Activated T-cell treated with anti-CD3 and anti-CD28 coated beads, Interleukin-2, amount 50 U/mL, for 24 hours (primary cell): ENCODE results near the gene PTPRA.
"Not testable (repeated sequence)": the region's sequence is repeated elsewhere in the genome, so short reads cannot be mapped to it uniquely, and the experiment has no call there.

ENCODE experiments used
- DNase-seq: peaks from one replicate; pipeline ENCODE4 v3.0.0-alpha.2; 2020
- H3K27ac Mint-ChIP-seq: 2 replicates; pipeline ENCODE4 v1.8.0; 2020; ENCODE audit warnings: mild to moderate bottlenecking, mixed read lengths
- H3K27me3 Mint-ChIP-seq: 2 replicates; pipeline ENCODE4 v1.8.0; 2020; ENCODE audit warnings: mixed read lengths
- H3K36me3 Mint-ChIP-seq: 2 replicates; pipeline ENCODE4 v1.8.0; 2020; ENCODE audit warnings: low read depth, mixed read lengths
- H3K4me1 Mint-ChIP-seq: 2 replicates; pipeline ENCODE4 v1.8.0; 2020; ENCODE audit warnings: low read depth, mixed read lengths
- H3K4me3 Mint-ChIP-seq: 2 replicates; pipeline ENCODE4 v1.8.0; 2020; ENCODE audit warnings: mild to moderate bottlenecking, moderate library complexity, mixed read lengths
- H3K9me3 Mint-ChIP-seq: 2 replicates; pipeline ENCODE4 v1.8.0; 2020; ENCODE audit warnings: mixed read lengths

Gene PTPRA

DNA sequence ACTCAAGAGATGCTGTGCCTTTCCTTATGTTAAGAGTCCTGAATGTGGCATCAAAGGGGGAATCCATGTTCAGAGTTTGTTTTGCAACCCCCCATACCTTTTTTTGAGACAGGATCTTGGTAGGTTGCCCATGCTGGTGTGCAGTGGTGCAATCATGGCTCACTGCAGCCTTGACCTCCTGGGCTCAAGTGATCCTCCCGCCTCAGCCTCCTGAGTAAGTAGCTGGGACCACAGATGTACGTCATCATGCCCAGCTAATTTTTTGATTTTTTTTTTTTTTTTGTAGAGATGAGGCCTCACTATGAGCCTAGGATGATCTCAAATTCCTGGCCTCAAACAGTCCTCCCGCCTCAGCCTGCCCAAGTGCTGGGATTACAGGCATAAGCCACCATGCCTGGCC lies 16.5 kb downstream of the PTPRA start:
- Mint-ChIP-seq H3K36me3 (peaks cover 36% of the 10 kb centered on the region), H3K9me3 (no peaks in the 10 kb centered on the region), H3K27me3 (no peaks in the 10 kb centered on the region), H3K4me3 (no peak overlapping the region), H3K27ac (no peak overlapping the region), H3K4me1 (peaks cover 67% of the 10 kb centered on the region)
- no peak for DNase-seq

DNA sequence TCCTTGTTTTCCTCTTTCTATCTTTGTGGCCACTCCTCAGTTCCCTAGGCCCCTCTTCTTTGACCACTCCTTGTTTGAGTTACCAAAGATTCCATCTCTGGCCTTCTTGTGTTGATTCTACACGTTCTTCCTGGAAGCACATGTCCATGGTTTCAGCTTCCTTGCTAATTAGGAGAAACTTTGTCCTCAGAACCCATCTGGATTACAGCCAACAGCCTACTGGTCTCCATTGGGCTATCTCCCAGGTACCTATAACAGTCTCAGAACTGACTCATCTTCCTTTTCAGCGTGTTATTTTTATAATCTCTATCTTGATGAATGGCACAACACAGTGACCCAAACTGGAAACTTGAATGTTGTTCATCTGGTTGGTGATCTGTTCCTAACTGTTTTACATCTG lies 17.5 kb downstream of the PTPRA start:
- H3K27ac Mint-ChIP-seq, result peak overlapping the region; percentile 4
- no peaks in the 10 kb centered on the region for H3K27me3 Mint-ChIP-seq
- H3K36me3 Mint-ChIP-seq, result peaks cover 28% of the 10 kb centered on the region
- H3K9me3 Mint-ChIP-seq, result no peaks in the 10 kb centered on the region
- DNase-seq, result no peak
- H3K4me1 Mint-ChIP-seq, result peaks cover 60% of the 10 kb centered on the region
- no peak overlapping the region for H3K4me3 Mint-ChIP-seq

DNA sequence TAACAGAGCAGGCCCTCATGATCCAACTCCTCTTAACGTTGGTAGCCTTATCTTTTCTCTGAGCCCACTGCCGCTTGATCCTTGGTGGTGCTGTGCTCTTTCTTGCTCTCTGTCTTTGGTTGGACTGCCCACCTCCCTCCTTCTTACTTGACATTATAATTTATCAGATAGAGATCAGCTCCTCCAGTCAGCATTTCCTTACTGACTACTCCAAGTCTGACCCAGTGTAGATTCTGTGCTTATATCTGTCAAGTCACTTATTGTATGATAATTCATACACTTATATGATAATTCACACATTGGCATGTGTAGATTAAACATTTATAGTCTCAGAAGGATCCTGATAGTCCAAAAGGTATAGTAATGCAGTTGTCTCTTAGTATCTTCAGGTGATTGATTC lies 18.1 kb downstream of the PTPRA start:
- no peaks in the 10 kb centered on the region for H3K27me3 Mint-ChIP-seq
- DNase-seq, result no peak
- H3K4me3 Mint-ChIP-seq, result no peak overlapping the region
- peaks cover 31% of the 10 kb centered on the region for H3K36me3 Mint-ChIP-seq
- peak overlapping the region; percentile 29 for H3K27ac Mint-ChIP-seq
- H3K9me3 Mint-ChIP-seq, result no peaks in the 10 kb centered on the region
- H3K4me1 Mint-ChIP-seq, result peaks cover 58% of the 10 kb centered on the region

DNA sequence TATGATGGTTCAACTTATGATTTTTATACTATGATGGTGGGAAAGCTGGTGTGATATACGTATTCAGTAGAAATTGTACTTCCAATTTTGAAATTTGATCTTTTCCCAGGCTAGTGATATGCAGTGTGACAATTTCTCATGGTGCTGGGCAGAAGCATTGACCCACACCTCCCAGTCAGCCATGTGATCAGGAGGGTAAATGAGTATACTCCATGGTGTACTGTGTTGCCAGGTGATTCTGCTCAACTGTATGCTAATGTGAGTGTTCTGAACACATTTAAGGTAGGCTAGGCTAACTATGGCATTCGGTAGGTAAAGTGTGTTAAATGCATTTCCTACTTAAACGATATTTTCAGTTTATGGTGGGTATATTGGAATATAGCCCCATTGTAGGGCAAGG lies 19.1 kb downstream of the PTPRA start:
- Mint-ChIP-seq H3K27ac (no peak overlapping the region), H3K27me3 (no peaks in the 10 kb centered on the region), H3K4me1 (peaks cover 60% of the 10 kb centered on the region), H3K4me3 (no peak overlapping the region), H3K9me3 (no peaks in the 10 kb centered on the region), H3K36me3 (peaks cover 38% of the 10 kb centered on the region)
- DNase-seq, result no peak

DNA sequence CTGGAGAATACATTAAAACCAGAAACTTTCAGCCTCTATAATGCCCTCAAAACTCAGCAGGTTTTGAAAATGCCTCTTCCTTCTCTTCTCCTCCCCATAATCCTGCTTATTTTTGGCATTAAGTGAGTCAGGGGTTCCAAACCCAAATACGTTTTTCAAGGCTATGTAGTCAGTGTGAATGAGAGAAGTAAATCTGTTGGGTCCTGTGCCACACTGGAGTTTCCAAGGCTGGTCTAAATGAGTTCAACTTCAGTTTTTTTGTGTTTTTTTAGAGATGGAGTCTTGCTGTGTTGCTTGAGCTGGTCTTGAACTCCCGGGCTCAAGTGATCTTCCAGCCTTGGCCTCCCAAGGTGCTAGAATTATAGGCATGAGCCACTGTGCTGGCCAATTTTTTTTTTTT lies 20.9 kb downstream of the PTPRA start:
- DNase-seq, result no peak
- no peaks in the 10 kb centered on the region for H3K27me3 Mint-ChIP-seq
- H3K4me1 Mint-ChIP-seq, result peaks cover 53% of the 10 kb centered on the region
- peaks cover 38% of the 10 kb centered on the region for H3K36me3 Mint-ChIP-seq
- no peaks in the 10 kb centered on the region for H3K9me3 Mint-ChIP-seq
- H3K4me3 Mint-ChIP-seq, result no peak overlapping the region
- H3K27ac Mint-ChIP-seq, result no peak overlapping the region

DNA sequence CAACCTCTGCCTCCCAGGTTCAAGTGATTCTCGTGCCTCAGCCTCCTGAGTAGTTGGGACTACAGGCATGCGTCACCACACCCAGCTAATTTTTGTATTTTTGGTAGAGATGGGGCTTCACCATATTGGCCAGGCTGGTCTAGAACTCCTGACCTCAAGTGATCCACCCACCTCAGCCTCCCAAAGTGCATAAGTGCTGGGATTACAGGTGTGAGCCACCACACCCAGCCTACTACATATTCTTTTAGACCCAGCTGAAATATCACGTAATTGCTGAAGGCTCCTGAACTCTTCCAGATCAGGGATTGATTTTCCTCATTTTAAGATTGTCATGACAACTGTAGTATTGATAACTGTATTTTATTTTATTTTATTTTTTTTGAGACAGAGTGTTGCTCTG lies 21.9 kb downstream of the PTPRA start:
- H3K4me3 Mint-ChIP-seq, H3K27me3 Mint-ChIP-seq: not testable (repeated sequence)

DNA sequence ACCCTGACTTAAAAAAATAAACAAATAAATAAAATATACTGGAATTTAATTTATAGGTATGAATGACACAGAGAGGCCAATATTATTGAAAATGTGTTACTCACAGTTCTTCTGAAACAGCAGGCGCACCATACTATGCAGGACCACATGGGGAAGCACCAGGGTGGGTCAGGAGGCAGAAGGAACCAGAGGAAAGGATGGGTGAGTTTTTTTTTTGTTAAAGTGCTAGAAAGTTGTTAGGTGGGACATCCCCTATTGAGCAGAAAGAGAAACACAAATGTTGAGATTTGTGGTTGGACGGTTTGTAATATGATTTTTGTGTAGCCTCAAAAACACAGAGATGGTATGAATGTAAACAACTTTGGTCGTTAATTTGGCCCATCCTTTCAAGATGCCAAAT lies 26.0 kb downstream of the PTPRA start:
- peak overlapping the region; percentile 30 for H3K27ac Mint-ChIP-seq
- no peak overlapping the region for H3K4me3 Mint-ChIP-seq
- peaks cover 46% of the 10 kb centered on the region for H3K4me1 Mint-ChIP-seq
- H3K27me3 Mint-ChIP-seq, result no peaks in the 10 kb centered on the region
- H3K36me3 Mint-ChIP-seq, result peaks cover 30% of the 10 kb centered on the region
- DNase-seq, result no peak
- H3K9me3 Mint-ChIP-seq, result no peaks in the 10 kb centered on the region

More for the DNA sequence above, 21.9 kb downstream of the PTPRA start:
- DNase-seq, H3K27ac Mint-ChIP-seq, H3K9me3 Mint-ChIP-seq: not testable (repeated sequence)
- Mint-ChIP-seq H3K4me1 (peaks cover 53% of the 10 kb centered on the region), H3K36me3 (peaks cover 36% of the 10 kb centered on the region)

DNA sequence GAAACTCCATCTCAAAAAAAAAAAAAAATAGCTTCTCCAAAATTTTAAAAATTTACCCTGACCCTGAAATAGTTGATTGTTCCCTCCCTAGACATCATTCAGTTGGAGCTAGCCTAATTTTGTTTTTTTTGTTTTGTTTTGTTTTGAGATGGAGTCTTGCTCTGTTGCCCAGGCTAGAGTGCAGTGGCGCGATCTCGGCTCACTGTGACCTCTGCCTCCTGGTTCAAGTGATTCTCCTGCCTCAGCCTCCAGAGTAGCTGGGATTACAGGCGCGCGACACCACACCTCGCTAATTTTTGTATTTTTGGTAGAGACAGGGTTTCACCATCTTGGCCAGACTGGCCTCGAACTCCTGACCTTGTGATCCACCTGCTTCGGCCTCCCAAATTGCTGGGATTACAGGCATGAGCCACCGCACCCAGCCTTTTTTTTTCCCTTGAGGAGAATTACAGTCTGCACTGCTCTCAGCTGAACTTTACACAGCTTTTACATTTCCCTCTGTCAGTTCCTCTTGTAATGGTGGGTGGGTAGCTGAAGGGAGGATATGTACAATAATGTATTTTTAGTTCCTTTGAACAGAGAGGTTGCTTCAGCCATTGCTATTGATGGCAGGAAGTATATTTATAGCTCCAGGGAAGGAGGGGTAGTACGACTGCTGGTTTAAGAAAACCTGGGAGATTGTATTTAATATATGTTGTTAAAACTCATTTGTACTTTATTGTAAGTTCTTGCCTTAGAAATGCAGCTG lies 27.7 kb downstream of the PTPRA start:
- no peak overlapping the region for H3K27ac Mint-ChIP-seq
- DNase-seq, result no peak
- no peaks in the 10 kb centered on the region for H3K27me3 Mint-ChIP-seq
- H3K4me3 Mint-ChIP-seq, result no peak overlapping the region
- H3K36me3 Mint-ChIP-seq, result peaks cover 25% of the 10 kb centered on the region
- H3K4me1 Mint-ChIP-seq, result peaks cover 45% of the 10 kb centered on the region
- H3K9me3 Mint-ChIP-seq, result no peaks in the 10 kb centered on the region

DNA sequence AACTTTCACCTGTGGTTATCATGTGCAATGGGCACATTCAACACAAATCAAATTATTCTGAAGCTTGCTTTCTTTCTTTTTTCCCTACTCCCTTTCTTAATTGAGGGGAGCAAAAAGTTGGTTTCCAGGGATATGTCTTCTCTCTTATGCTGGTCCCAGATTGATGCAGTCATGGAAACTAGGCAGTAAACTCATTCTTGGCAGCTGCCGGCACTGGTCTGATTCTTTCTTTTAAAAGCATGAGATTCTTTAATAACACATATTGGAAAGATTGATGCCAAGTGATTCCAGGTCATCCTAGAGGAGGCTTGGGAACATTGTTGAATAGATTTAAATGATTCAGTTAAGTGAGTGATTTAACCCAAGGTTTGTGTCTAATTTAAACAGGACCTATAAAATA lies 29.0 kb downstream of the PTPRA start:
- Mint-ChIP-seq H3K9me3 (no peaks in the 10 kb centered on the region), H3K36me3 (peaks cover 19% of the 10 kb centered on the region), H3K27me3 (no peaks in the 10 kb centered on the region), H3K4me1 (peaks cover 39% of the 10 kb centered on the region), H3K27ac (no peak overlapping the region), H3K4me3 (no peak overlapping the region)
- no peak for DNase-seq

DNA sequence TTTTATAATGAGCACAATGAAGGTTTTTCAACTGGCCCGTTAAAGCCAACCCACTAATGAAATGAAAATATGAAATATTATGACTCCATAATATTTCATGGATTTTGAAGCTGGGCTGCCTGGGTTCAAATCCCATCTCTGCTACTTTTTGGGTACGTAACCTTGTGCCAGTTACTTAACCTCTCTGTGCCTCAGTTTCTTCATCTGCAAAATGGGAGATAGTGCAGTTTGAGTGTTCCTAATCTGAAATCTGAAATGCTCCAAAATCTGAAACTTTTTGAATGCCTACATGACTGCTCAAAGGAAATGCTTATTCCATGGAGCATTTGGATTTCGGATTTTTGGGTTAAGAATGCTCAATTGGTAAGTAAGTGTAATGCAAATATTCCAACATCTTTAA lies 29.5 kb downstream of the PTPRA start:
- no peak overlapping the region for H3K4me3 Mint-ChIP-seq
- H3K27ac Mint-ChIP-seq, result no peak overlapping the region
- H3K36me3 Mint-ChIP-seq, result peaks cover 19% of the 10 kb centered on the region
- H3K9me3 Mint-ChIP-seq, result no peaks in the 10 kb centered on the region
- no peak for DNase-seq
- H3K4me1 Mint-ChIP-seq, result peaks cover 37% of the 10 kb centered on the region
- H3K27me3 Mint-ChIP-seq, result no peaks in the 10 kb centered on the region

DNA sequence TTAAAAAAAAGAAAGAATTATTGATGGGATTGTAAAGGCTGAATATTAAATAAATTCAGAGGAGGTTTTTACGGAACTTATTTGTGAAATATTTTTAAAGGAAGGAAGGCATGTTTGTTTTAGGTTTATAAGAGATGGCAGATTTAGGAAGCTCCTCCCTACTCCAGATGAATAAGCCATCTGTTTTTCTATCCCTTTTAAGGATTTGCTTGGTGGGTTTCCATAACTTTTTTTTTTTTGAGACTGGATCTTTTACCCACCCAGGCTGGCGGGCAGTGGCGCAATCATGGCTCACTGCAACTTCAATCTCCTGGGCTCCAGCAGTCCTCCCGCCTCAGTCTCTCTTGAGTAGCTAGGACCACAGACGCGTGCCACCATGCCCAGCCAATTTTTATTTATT lies 30.4 kb downstream of the PTPRA start:
- Mint-ChIP-seq H3K36me3 (peaks cover 21% of the 10 kb centered on the region), H3K27ac (no peak overlapping the region), H3K27me3 (no peaks in the 10 kb centered on the region), H3K4me1 (peaks cover 37% of the 10 kb centered on the region), H3K9me3 (no peaks in the 10 kb centered on the region), H3K4me3 (no peak overlapping the region)
- DNase-seq, result no peak

DNA sequence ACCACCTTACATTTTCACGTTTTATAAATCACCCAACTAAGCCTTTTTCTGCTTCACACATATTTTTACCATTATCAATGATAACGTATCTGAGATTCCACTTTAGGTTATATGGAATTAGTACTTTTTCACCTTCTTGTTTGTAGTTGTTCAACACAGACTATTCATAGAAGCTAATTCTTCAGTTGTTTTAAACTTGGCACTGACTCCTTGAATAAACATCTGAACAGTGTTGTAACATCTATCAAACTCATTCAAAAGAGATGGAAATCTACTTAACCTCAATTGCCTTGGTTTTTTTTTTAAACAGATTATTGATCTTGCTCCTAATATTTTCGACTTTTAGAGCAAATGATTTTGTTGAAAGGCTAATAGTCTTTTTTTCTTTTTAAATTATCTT lies 34.2 kb downstream of the PTPRA start:
- no peak overlapping the region for H3K4me3 Mint-ChIP-seq
- H3K9me3 Mint-ChIP-seq, result no peaks in the 10 kb centered on the region
- no peaks in the 10 kb centered on the region for H3K27me3 Mint-ChIP-seq
- H3K27ac Mint-ChIP-seq, result no peak overlapping the region
- no peak for DNase-seq
- H3K36me3 Mint-ChIP-seq, result peaks cover 27% of the 10 kb centered on the region
- H3K4me1 Mint-ChIP-seq, result peaks cover 17% of the 10 kb centered on the region

DNA sequence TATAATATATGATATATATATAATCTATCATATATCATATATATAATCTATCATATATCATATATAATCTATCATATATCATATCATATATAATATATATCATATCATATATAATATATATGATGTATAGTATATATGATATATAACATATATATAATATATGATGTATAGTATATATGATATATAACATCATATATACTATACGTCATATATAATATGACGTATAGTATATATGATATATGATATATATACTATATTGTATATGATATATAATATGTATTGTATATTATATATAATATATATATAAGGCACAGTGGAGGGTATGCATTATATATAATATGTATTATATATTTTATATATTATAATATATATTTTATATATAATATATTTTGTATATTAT lies 36.7 kb downstream of the PTPRA start:
- no peaks in the 10 kb centered on the region for H3K27me3 Mint-ChIP-seq
- no peak overlapping the region for H3K4me3 Mint-ChIP-seq
- DNase-seq, result no peak
- H3K27ac Mint-ChIP-seq, result no peak overlapping the region
- H3K9me3 Mint-ChIP-seq, result no peaks in the 10 kb centered on the region
- H3K36me3 Mint-ChIP-seq, result peaks cover 19% of the 10 kb centered on the region
- peaks cover 22% of the 10 kb centered on the region for H3K4me1 Mint-ChIP-seq

DNA sequence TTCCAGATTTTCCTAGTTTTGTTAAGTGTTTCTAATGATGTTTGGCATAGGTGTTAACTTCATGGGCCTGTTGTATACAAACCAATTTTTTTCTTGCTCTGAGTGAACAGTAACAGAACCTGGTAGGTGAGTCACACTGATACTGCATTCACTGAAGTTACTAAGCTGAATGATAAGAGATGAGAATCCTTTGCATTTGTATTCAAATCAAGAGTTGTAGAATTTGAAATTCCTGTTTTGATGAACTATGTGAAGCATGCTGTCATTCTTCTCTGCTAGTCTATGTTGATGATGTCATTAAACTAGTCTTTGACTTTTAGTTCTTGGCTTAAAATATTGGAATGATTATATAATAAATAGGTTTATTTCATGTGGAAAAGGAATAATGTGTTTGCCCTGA lies 37.9 kb downstream of the PTPRA start:
- Mint-ChIP-seq H3K27me3 (no peaks in the 10 kb centered on the region), H3K36me3 (peaks cover 22% of the 10 kb centered on the region)
- no peak for DNase-seq

DNA sequence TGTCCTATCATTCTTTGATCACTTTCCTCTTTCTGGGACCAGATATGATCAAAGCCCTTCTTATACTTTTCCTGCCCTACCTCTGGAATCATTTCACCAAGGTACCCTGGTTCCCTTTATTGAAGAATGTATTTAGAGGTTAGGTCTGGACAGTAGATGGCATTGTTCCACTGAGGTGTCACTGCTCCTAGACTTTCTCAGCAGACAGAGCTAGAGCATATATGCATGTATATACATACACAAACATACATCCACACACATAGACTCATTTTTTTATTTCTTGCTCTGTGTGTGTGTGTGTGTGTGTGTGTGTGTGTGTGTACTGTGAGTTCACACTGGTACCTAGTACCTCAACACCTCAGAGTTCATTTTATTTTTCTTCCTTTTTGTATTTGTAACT lies 40.9 kb downstream of the PTPRA start:
- Mint-ChIP-seq H3K27ac (no peak overlapping the region), H3K9me3 (no peaks in the 10 kb centered on the region), H3K4me1 (peaks cover 32% of the 10 kb centered on the region), H3K27me3 (no peaks in the 10 kb centered on the region), H3K36me3 (peaks cover 24% of the 10 kb centered on the region), H3K4me3 (no peak overlapping the region)
- DNase-seq, result no peak

More for the DNA sequence above, 37.9 kb downstream of the PTPRA start:
- H3K4me1 Mint-ChIP-seq, result peaks cover 20% of the 10 kb centered on the region
- no peaks in the 10 kb centered on the region for H3K9me3 Mint-ChIP-seq
- H3K27ac Mint-ChIP-seq, result peak overlapping the region; percentile 78
- H3K4me3 Mint-ChIP-seq, result no peak overlapping the region

DNA sequence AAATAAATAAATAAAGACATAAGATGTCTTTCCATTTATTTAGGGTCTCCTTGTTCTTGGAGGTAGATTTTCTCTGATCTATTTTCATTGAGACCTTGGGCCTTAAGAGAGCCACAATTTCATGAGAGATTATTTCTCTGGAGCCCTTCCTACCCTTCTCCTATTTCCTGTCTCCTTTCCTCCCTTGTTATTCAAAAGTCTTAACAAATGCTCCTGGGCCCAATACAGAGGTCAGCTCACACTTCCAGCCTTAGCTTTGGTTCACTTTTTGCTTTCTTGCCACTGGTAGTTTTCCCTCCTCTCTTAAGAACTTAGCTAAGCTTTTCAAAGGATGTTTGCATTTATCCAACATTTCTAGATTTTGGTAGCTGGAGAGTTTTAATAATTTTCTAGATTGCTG lies 44.0 kb downstream of the PTPRA start:
- H3K4me3 Mint-ChIP-seq, result no peak overlapping the region
- H3K9me3 Mint-ChIP-seq, result no peaks in the 10 kb centered on the region
- peaks cover 38% of the 10 kb centered on the region for H3K4me1 Mint-ChIP-seq
- H3K27ac Mint-ChIP-seq, result no peak overlapping the region
- H3K36me3 Mint-ChIP-seq, result peaks cover 27% of the 10 kb centered on the region
- H3K27me3 Mint-ChIP-seq, result no peaks in the 10 kb centered on the region
- DNase-seq, result no peak
